ENCODE results near the gene TCEANC2. TPM values are rescaled to one million over a fixed set of nuclear protein-coding genes. Genes with fewer than 3 reads are reported as not detected.

The TCEANC2 gene
- total and polyA plus RNA-seq, 4 donors = 0.89 to 2.1 (median 1.7) TPM

DNA sequence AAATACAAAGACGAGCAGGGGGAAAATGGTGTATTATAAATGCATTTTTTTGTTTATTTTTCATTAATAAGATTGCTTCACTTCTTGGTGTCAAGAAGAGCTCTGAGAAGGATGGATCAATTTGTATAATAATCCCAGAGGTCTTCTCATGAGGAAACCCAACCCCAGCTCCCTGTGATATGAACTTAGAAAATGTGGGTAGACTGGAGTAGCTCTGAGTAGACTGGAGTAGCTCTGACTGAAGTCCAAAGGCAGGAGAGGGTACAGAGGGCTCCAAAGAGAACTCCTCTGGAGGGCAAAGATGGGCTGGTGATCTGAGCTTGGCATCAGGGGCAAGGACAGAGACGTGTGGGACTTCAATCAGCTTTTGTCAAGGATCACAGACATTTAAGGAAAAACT, 78.0 kb downstream of the TCEANC2 start:
- H3K4me1 ChIP-seq (ENCODE audit: control insufficient read depth in 4 of 4, insufficient read depth in 4 of 4, low read length in 3 of 4) = no peaks in the 10 kb centered on the region
- H3K4me3 ChIP-seq (ENCODE audit: low read depth in 1 of 3, low read length in 3 of 3) = no peak overlapping the region
- WGBS = 93% methylated on average over 2 of the region's 2 CpGs
- no peaks in the 10 kb centered on the region for H3K27me3 ChIP-seq (ENCODE audit: control insufficient read depth in 4 of 4, insufficient read depth in 4 of 4, low read length in 3 of 4)
- DNase-seq (ENCODE audit: low spot score) = no peak
- TF ChIP-seq YY1 (IDR thresholded peaks at IDR 0.05) (no peak), MAX (IDR thresholded peaks at IDR 0.05) (no peak), FOXA1 (IDR thresholded peaks at IDR 0.05) (no peak), REST (IDR thresholded peaks at IDR 0.05) (no peak), SP1 (IDR thresholded peaks at IDR 0.05) (no peak), TAF1 (conservative IDR thresholded peaks at IDR 0.05) (no peak), RXRA (IDR thresholded peaks at IDR 0.05) (no peak), RAD21 (IDR thresholded peaks at IDR 0.05) (no peak)
- TF ChIP-seq, protein P1, sequence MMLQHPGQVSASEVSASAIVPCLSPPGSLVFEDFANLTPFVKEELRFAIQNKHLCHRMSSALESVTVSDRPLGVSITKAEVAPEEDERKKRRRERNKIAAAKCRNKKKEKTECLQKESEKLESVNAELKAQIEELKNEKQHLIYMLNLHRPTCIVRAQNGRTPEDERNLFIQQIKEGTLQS (IDR thresholded peaks at IDR 0.05) = no peak
- H3K9me3 ChIP-seq (ENCODE audit: control insufficient read depth in 4 of 4, low read length in 3 of 4) = no peaks in the 10 kb centered on the region
- no peaks in the 10 kb centered on the region for H3K36me3 ChIP-seq (ENCODE audit: control insufficient read depth in 4 of 4, insufficient read depth in 3 of 4, low read depth in 1 of 4, low read length in 3 of 4)
- no peak overlapping the region for H3K9ac ChIP-seq (ENCODE audit: low read depth in 1 of 2, low read length in 2 of 2)
- no peak overlapping the region for H3K27ac ChIP-seq (ENCODE audit: low read depth in 1 of 2, low read length in 2 of 2)

DNA sequence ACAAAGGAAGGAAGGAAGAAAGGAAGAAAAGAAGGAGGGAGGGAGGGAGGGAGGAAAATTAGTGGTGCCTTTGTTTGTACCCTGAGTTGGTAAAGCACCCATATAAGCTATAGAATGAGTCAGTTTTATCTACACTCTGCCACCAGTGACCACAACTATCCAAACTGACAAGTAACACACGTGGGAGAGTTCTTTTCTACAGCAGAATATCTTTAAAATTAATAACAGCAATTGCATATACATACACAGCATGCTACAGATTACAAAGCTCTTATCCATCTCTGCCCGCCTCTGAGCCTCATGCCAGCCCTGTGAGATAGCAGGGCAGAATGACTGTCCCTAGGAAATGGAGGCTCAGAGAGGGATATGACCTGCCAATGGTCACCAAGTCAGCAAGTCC, 79.1 kb downstream of the TCEANC2 start:
- no peak overlapping the region for H3K4me3 ChIP-seq (ENCODE audit: low read depth in 1 of 3, low read length in 3 of 3)
- 73% methylated on average over 2 of the region's 2 CpGs for WGBS

GRCh38 chr1:54134295-54134694, 80.9 kb downstream of the TCEANC2 start:
- Histone ChIP-seq H3K27me3 (ENCODE audit: control insufficient read depth in 4 of 4, insufficient read depth in 4 of 4, low read length in 3 of 4) (no peaks in the 10 kb centered on the region), H3K9ac (ENCODE audit: low read depth in 1 of 2, low read length in 2 of 2) (no peak overlapping the region), H3K36me3 (ENCODE audit: control insufficient read depth in 4 of 4, insufficient read depth in 3 of 4, low read depth in 1 of 4, low read length in 3 of 4) (no peaks in the 10 kb centered on the region), H3K4me1 (ENCODE audit: control insufficient read depth in 4 of 4, insufficient read depth in 4 of 4, low read length in 3 of 4) (no peaks in the 10 kb centered on the region), H3K27ac (ENCODE audit: low read depth in 1 of 2, low read length in 2 of 2) (no peak overlapping the region), H3K4me3 (ENCODE audit: low read depth in 1 of 3, low read length in 3 of 3) (no peak overlapping the region), H3K9me3 (ENCODE audit: control insufficient read depth in 4 of 4, low read length in 3 of 4) (no peaks in the 10 kb centered on the region)
- TF ChIP-seq REST (IDR thresholded peaks at IDR 0.05) = no peak
- DNase-seq (ENCODE audit: low spot score) = no peak
- 91% methylated on average over 6 of the region's 6 CpGs for WGBS

More for the DNA sequence above, 79.1 kb downstream of the TCEANC2 start:
- no peak for DNase-seq (ENCODE audit: low spot score)
- no peaks in the 10 kb centered on the region for H3K27me3 ChIP-seq (ENCODE audit: control insufficient read depth in 4 of 4, insufficient read depth in 4 of 4, low read length in 3 of 4)
- TF ChIP-seq MAX (IDR thresholded peaks at IDR 0.05) (no peak), FOXA2 (IDR thresholded peaks at IDR 0.05) (no peak), SP1 (IDR thresholded peaks at IDR 0.05) (no peak), RAD21 (IDR thresholded peaks at IDR 0.05) (no peak), HNF4A (conservative IDR thresholded peaks at IDR 0.05) (no peak)
- TF ChIP-seq, protein P1 (IDR thresholded peaks at IDR 0.05) = no peak
- no peaks in the 10 kb centered on the region for H3K9me3 ChIP-seq (ENCODE audit: control insufficient read depth in 4 of 4, low read length in 3 of 4)
- H3K27ac ChIP-seq (ENCODE audit: low read depth in 1 of 2, low read length in 2 of 2) = no peak overlapping the region
- no peaks in the 10 kb centered on the region for H3K36me3 ChIP-seq (ENCODE audit: control insufficient read depth in 4 of 4, insufficient read depth in 3 of 4, low read depth in 1 of 4, low read length in 3 of 4)
- H3K4me1 ChIP-seq (ENCODE audit: control insufficient read depth in 4 of 4, insufficient read depth in 4 of 4, low read length in 3 of 4) = no peaks in the 10 kb centered on the region
- H3K9ac ChIP-seq (ENCODE audit: low read depth in 1 of 2, low read length in 2 of 2) = no peak overlapping the region
